Right cardiac atrium (tissue), 5 donors: ENCODE measurements around the gene ADAM17. TPM values are rescaled to one million over a fixed set of nuclear protein-coding genes. Genes with fewer than 3 reads are reported as not detected.
"Not testable (repeated sequence)": the region's sequence is repeated elsewhere in the genome, so short reads cannot be mapped to it uniquely, and the experiment has no call there.

Source experiments
- ATAC-seq, 2 donors: fragments of 200-7000 bp; cut with Tn5 transposase; one replicate each; pipeline versions ENCODE4 v1.8.0 to v1.9.1; 2020; ENCODE audit warnings: moderate library complexity in 2 of 2, mild to moderate bottlenecking in 1 of 2
- DNase-seq, 3 donors: peaks; one replicate each; pipeline ENCODE4 v3.0.0-alpha.2; 2020
- H3K27ac ChIP-seq: one replicate; pipeline ENCODE4 v1.5.1; 2013; ENCODE audit warnings: mild to moderate bottlenecking, low read length, control low read depth, moderate library complexity
- H3K27me3 ChIP-seq: one replicate; pipeline ENCODE4 v1.6.1; 2013; ENCODE audit not compliant: control insufficient read depth, insufficient read depth
- H3K4me1 ChIP-seq: one replicate; pipeline ENCODE4 v1.6.1; 2013; ENCODE audit warnings: low read length; ENCODE audit not compliant: control insufficient read depth, insufficient read depth
- H3K4me3 ChIP-seq: one replicate; pipeline ENCODE4 v1.5.1; 2013; ENCODE audit warnings: low read length, control low read depth
- H3K9me3 ChIP-seq: one replicate; pipeline ENCODE4 v1.6.1; 2013; ENCODE audit warnings: low read length; ENCODE audit not compliant: control insufficient read depth
- WGBS: extraction: QIAGEN DNeasy Blood & Tissue Kit; methylation state at CpG from one replicate; pipeline ENCODE4 v1.1.7; 2013; 5-methylcytosine and 5-hydroxymethylcytosine counted together
- intact Hi-C, 4 donors: fragments of 100-400 bp; cut with DNase I; formaldehyde crosslinking; loops; one replicate each; pipeline versions ENCODE4 v1.11.0 to v1.14.0; 2022 to 2023
- polyA plus RNA-seq: library from polyadenylated mRNA; stranded (reverse); fragments of 200-250 nt; gene quantifications from one replicate; pipeline ENCODE4 v1.2.3, GENCODE V29; 2013
- total RNA-seq, 4 donors: library from RNA; stranded (reverse); fragmentation: NEBNext Ultra II Directional; extraction: Animal tissue kit (Norgen Biotek cat#: 25700); gene quantifications; one replicate each; pipeline ENCODE4 v1.2.1, GENCODE V29; 2021
- donor health status: healthy with polysubstance abuse.
- donor health status: DM: no; HTN: yes; CAD: no.
- donor health status: DM: no; HTN: no; CAD: no.
- donor health status: DM: no; HTN: yes; CAD: no; lungs with severe emphysema.
- donor health status: DM: yes; HTN: yes; CAD: no.

The ADAM17 gene
- total and polyA plus RNA-seq, 5 donors: 7.1 to 23.1 (median 15.3) TPM

GRCh38 chr2:9518780-9519179 is 36.9 kb downstream of the ADAM17 start:
- WGBS: 96% methylated on average over 7 of the region's 7 CpGs
- ATAC-seq: no peak
- DNase-seq: no peak
- no peaks in the 10 kb centered on the region for H3K4me1 ChIP-seq
- H3K27ac ChIP-seq: no peak overlapping the region
- H3K9me3 ChIP-seq: no peaks in the 10 kb centered on the region
- H3K4me3 ChIP-seq: no peak overlapping the region
- intact Hi-C loops: no loop called here
- H3K27me3 ChIP-seq: no peaks in the 10 kb centered on the region

GRCh38 chr2:9518163-9518562 is 37.5 kb downstream of the ADAM17 start:
- ATAC-seq (no peak), DNase-seq (no peak)
- Histone ChIP-seq H3K27me3 (no peaks in the 10 kb centered on the region), H3K4me3 (no peak overlapping the region), H3K4me1 (no peaks in the 10 kb centered on the region), H3K27ac (no peak overlapping the region), H3K9me3 (no peaks in the 10 kb centered on the region)
- intact Hi-C loops: no loop called here
- WGBS: 84% methylated on average over 3 of the region's 3 CpGs

- ATAC-seq (no peak), DNase-seq (no peak)
- H3K4me3 ChIP-seq: no peak overlapping the region
- H3K27ac ChIP-seq: no peak overlapping the region
- H3K27me3 ChIP-seq: no peaks in the 10 kb centered on the region
- intact Hi-C loops: no loop called here
- H3K9me3 ChIP-seq: no peaks in the 10 kb centered on the region
- no peaks in the 10 kb centered on the region for H3K4me1 ChIP-seq
- WGBS: 86% methylated on average over 2 of the region's 2 CpGs
Observed at GRCh38 chr2:9517118-9517782, 38.4 kb downstream of the ADAM17 start.

- DNase-seq, intact Hi-C loops, H3K4me3 ChIP-seq, H3K27ac ChIP-seq, H3K27me3 ChIP-seq, ATAC-seq, H3K4me1 ChIP-seq, H3K9me3 ChIP-seq: not testable (repeated sequence)
- 96% methylated on average over 3 of the region's 3 CpGs for WGBS
Observed at GRCh38 chr2:9513946-9514345, 41.7 kb downstream of the ADAM17 start.

GRCh38 chr2:9508931-9509330 is 46.7 kb downstream of the ADAM17 start:
- WGBS: 8% methylated on average over 1 of the region's 1 CpG
- Histone ChIP-seq H3K4me3 (no peak overlapping the region), H3K4me1 (no peaks in the 10 kb centered on the region), H3K9me3 (no peaks in the 10 kb centered on the region), H3K27me3 (no peaks in the 10 kb centered on the region), H3K27ac (no peak overlapping the region)
- intact Hi-C loops: no loop called here
- DNase-seq: no peak
- no peak for ATAC-seq

GRCh38 chr2:9498210-9498609 is 57.4 kb downstream of the ADAM17 start:
- peak in 1 of 2 donors; percentile 37 for ATAC-seq
- intact Hi-C loops: no loop called here
- Histone ChIP-seq H3K27ac (no peak overlapping the region), H3K9me3 (no peaks in the 10 kb centered on the region), H3K4me1 (no peaks in the 10 kb centered on the region), H3K4me3 (no peak overlapping the region), H3K27me3 (no peaks in the 10 kb centered on the region)
- WGBS: 53% methylated on average over 1 of the region's 1 CpG
- DNase-seq: no peak

GRCh38 chr2:9497017-9497416 is 58.6 kb downstream of the ADAM17 start:
- DNase-seq (no peak), ATAC-seq (no peak)
- 93% methylated on average over 4 of the region's 4 CpGs for WGBS
- intact Hi-C loops: no loop called here
- no peak overlapping the region for H3K27ac ChIP-seq
- H3K27me3 ChIP-seq: no peaks in the 10 kb centered on the region
- H3K4me3 ChIP-seq: no peak overlapping the region
- no peaks in the 10 kb centered on the region for H3K4me1 ChIP-seq
- H3K9me3 ChIP-seq: no peaks in the 10 kb centered on the region

GRCh38 chr2:9494081-9494480 is 61.5 kb downstream of the ADAM17 start:
- Histone ChIP-seq H3K4me1 (no peaks in the 10 kb centered on the region), H3K27ac (no peak overlapping the region), H3K27me3 (no peaks in the 10 kb centered on the region), H3K4me3 (no peak overlapping the region), H3K9me3 (no peaks in the 10 kb centered on the region)
- ATAC-seq (no peak), DNase-seq (no peak)
- intact Hi-C loops: no loop called here
- 86% methylated on average over 1 of the region's 1 CpG for WGBS

- Histone ChIP-seq H3K27me3 (no peaks in the 10 kb centered on the region), H3K27ac (no peak overlapping the region), H3K4me3 (no peak overlapping the region), H3K9me3 (no peaks in the 10 kb centered on the region), H3K4me1 (no peaks in the 10 kb centered on the region)
- 77% methylated on average over 3 of the region's 3 CpGs for WGBS
- ATAC-seq: no peak
- intact Hi-C loops: no loop called here
- no peak for DNase-seq
Observed at GRCh38 chr2:9493478-9493877, 62.2 kb downstream of the ADAM17 start.

- DNase-seq (no peak), ATAC-seq (no peak)
- Histone ChIP-seq H3K9me3 (no peaks in the 10 kb centered on the region), H3K27me3 (no peaks in the 10 kb centered on the region), H3K4me3 (no peak overlapping the region), H3K4me1 (no peaks in the 10 kb centered on the region), H3K27ac (no peak overlapping the region)
- WGBS: 33% methylated on average over 2 of the region's 2 CpGs
- intact Hi-C loops: no loop called here
Observed at GRCh38 chr2:9492927-9493326, 62.7 kb downstream of the ADAM17 start.

- WGBS: 86% methylated on average over 2 of the region's 2 CpGs
- no peaks in the 10 kb centered on the region for H3K4me1 ChIP-seq
- intact Hi-C loops: no loop called here
- DNase-seq: no peak
- H3K27ac ChIP-seq: no peak overlapping the region
- H3K4me3 ChIP-seq: no peak overlapping the region
- no peak for ATAC-seq
- no peaks in the 10 kb centered on the region for H3K27me3 ChIP-seq
- H3K9me3 ChIP-seq: no peaks in the 10 kb centered on the region
Observed at GRCh38 chr2:9490789-9491188, 64.8 kb downstream of the ADAM17 start.
